Bronchial epithelial cell (primary cell): Measurements from ENCODE around the gene CLCN4. TPM values are rescaled to one million over a fixed set of nuclear protein-coding genes. Genes with fewer than 3 reads are reported as not detected.
A peak's percentile ranks its signal among the peaks of the same experiment; 100 is the strongest.

ENCODE experiments used
- DNase-seq: peaks from one replicate; pipeline ENCODE4 v3.0.0-alpha.2; 2010; ENCODE audit warnings: low read depth
- FAIRE-seq: peaks from 2 replicates; lab custom pipeline; 2011; peaks lifted over from hg19 to GRCh38; lab: Jason Lieb, UNC
- H3K27me3 ChIP-seq: 2 replicates; pipeline ENCODE4 v1.5.1; 2011; ENCODE audit warnings: low read length; ENCODE audit not compliant: control insufficient read depth, insufficient read depth
- H3K36me3 ChIP-seq: 2 replicates; pipeline ENCODE4 v1.5.1; 2011; ENCODE audit warnings: low read length; ENCODE audit not compliant: control insufficient read depth, insufficient read depth
- H3K4me3 ChIP-seq: 2 replicates; pipeline ENCODE4 v1.5.1; 2011; ENCODE audit warnings: mild to moderate bottlenecking, low read depth, low read length, control low read depth
- total RNA-seq: library from RNA; depleted of rRNA; stranded (reverse); fragments of >200 nt; gene quantifications from 2 replicates; pipeline ENCODE4 v1.2.1, GENCODE V29; 2014
- TF ChIP-seq, protein P1 (sequence below): IDR thresholded peaks from 2 replicates; pipeline ENCODE4 v1.5.1; 2011; ENCODE audit warnings: mild to moderate bottlenecking, moderate library complexity, low read length, control low read depth, inconsistent platforms; ENCODE audit not compliant: insufficient read depth, severe bottlenecking

CLCN4 gene
- total RNA-seq, 1 donor from 2014 or later: 1.3 TPM

DNA sequence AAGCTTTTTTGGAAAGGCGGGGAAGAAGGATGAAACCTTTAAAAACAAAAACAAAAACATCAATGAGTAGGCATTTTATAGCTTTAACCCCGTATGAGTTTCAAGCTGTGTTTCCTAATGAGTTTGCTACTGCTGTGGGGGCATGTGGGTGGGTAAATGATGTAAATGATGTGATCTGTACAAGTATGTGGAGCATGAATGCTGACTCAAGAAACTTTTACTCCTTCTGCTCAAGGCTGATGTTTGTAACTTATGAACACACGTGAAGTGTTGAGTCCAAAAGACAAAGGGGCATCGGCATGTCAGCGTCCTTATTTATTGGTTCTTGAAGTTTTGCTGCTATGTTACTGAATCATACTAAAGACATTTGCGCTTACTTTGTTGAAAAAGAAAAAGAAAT, 76.9 kb downstream of the CLCN4 start:
- Histone ChIP-seq H3K36me3 (no peaks in the 10 kb centered on the region), H3K4me3 (no peak overlapping the region), H3K27me3 (no peaks in the 10 kb centered on the region)
- DNase-seq (no peak), FAIRE-seq (no peak)
- TF ChIP-seq, protein P1, sequence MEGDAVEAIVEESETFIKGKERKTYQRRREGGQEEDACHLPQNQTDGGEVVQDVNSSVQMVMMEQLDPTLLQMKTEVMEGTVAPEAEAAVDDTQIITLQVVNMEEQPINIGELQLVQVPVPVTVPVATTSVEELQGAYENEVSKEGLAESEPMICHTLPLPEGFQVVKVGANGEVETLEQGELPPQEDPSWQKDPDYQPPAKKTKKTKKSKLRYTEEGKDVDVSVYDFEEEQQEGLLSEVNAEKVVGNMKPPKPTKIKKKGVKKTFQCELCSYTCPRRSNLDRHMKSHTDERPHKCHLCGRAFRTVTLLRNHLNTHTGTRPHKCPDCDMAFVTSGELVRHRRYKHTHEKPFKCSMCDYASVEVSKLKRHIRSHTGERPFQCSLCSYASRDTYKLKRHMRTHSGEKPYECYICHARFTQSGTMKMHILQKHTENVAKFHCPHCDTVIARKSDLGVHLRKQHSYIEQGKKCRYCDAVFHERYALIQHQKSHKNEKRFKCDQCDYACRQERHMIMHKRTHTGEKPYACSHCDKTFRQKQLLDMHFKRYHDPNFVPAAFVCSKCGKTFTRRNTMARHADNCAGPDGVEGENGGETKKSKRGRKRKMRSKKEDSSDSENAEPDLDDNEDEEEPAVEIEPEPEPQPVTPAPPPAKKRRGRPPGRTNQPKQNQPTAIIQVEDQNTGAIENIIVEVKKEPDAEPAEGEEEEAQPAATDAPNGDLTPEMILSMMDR: no peak

DNA sequence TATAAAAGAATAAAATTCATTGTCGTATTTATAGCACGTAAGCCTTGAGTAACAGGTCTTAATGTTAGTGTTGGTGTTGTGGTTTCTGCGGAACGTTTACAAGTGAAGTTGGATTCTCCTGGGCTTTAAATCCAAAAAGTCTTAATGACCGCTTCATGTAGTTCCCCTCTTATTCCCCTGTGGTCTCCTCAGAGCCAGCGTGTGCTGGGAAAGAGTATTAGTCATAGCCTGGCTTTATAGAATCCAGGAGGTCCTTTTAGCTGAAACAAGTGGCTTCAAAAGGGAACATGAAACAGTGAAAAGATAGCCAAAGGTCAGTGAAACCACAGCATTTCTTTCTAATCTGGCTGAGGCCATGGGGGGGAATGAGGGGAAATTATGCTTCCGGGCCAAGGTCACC, 79.1 kb downstream of the CLCN4 start:
- H3K27me3 ChIP-seq: no peaks in the 10 kb centered on the region

DNA sequence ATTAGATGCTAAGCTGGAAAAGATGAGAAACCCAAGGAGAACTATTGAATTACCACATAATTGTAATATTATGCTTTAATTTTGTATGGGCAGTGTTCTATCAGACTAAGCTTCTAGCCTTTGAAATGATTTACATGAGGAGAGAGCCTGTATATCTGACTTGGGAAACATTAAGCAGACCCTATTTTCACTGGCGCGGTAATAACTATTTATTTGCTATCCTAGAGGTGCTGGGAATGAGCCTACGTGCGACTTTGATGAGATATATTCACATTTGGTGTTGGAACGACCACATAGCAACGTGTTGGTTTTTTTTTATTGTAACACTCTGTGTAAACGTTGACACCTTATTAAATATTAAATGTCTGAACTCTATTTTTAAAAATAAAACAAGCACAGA, 80.5 kb downstream of the CLCN4 start:
- Histone ChIP-seq H3K27me3 (no peaks in the 10 kb centered on the region), H3K4me3 (no peak overlapping the region), H3K36me3 (no peaks in the 10 kb centered on the region)
- DNase-seq (no peak), FAIRE-seq (no peak)
- TF ChIP-seq, protein P1: no peak

More for the DNA sequence above, 79.1 kb downstream of the CLCN4 start:
- no peak for FAIRE-seq
- H3K36me3 ChIP-seq: no peaks in the 10 kb centered on the region
- no peak for DNase-seq
- no peak overlapping the region for H3K4me3 ChIP-seq
- TF ChIP-seq, protein P1: no peak

DNA sequence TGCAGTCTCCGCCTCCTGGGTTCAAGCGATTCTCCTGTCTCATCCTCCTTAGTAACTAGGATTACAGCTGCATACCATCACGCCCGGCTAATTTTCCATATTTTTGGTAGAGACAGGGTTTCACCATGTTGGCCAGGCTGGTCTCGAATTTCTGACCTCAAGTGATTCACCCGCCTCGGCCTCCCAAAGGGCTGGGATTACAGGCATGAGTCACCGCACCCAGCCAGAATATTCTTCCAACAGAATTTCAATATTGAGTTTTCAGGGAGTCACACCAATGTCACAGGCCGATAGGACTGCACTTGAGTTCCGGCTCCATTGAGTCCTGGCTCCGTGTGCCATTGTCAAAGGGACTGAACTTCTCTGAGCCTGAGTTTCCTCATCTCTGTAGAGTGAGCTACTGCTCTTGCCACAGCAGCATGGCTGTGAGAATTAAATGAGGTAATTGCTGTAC, 82.9 kb downstream of the CLCN4 start:
- Histone ChIP-seq H3K36me3 (no peaks in the 10 kb centered on the region), H3K4me3 (no peak overlapping the region), H3K27me3 (no peaks in the 10 kb centered on the region)
- TF ChIP-seq, protein P1: no peak
- DNase-seq: peak; percentile 44
- no peak for FAIRE-seq

DNA sequence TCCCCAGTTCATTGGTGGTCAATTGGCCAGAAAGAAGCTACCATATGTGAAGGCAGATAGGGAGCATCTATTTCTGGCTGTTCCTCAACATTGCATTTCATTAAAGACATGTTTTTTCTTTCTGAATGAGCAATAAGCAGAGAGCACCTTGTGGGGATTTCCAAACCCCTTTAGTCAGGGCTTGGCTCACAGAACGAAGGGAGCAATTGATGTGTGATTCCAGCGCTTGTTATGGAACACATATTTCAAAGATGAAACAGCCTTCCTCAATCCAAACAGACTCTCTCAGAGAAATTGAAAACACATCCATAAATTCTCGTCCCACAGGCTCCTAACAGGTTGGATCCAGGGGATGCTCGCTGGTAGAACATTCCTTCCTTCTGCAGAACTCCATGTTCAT, 84.1 kb downstream of the CLCN4 start:
- TF ChIP-seq, protein P1: no peak
- Histone ChIP-seq H3K27me3 (no peaks in the 10 kb centered on the region), H3K4me3 (no peak overlapping the region), H3K36me3 (no peaks in the 10 kb centered on the region)
- DNase-seq (peak; percentile 64), FAIRE-seq (peak; percentile 43)

DNA sequence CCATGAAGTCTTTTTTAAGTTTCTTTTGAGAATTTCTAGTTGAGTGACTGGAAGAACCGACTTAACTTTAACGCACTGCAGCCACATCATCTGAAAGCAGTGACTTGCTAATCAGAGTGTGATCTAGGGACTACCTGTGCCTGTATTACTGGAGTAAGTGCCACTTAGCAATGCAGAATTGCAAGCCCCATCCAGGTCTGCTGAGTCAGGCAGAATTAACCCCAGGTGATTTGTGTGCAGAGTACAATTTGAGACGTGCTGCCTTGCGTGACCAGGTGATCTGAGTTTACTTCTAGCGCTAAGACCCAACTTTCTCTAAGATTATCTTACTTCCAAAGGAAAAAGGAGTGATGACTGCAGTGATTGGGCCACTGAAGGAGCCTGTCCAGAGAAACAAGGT, 85.3 kb downstream of the CLCN4 start:
- Histone ChIP-seq H3K36me3 (no peaks in the 10 kb centered on the region), H3K27me3 (no peaks in the 10 kb centered on the region), H3K4me3 (no peak overlapping the region)
- FAIRE-seq: no peak
- TF ChIP-seq, protein P1: no peak
- no peak for DNase-seq
